ENCODE results near the gene RCN1.
"Not testable (repeated sequence)": the region's sequence is repeated elsewhere in the genome, so short reads cannot be mapped to it uniquely, and the experiment has no call there.

RCN1 gene

DNA sequence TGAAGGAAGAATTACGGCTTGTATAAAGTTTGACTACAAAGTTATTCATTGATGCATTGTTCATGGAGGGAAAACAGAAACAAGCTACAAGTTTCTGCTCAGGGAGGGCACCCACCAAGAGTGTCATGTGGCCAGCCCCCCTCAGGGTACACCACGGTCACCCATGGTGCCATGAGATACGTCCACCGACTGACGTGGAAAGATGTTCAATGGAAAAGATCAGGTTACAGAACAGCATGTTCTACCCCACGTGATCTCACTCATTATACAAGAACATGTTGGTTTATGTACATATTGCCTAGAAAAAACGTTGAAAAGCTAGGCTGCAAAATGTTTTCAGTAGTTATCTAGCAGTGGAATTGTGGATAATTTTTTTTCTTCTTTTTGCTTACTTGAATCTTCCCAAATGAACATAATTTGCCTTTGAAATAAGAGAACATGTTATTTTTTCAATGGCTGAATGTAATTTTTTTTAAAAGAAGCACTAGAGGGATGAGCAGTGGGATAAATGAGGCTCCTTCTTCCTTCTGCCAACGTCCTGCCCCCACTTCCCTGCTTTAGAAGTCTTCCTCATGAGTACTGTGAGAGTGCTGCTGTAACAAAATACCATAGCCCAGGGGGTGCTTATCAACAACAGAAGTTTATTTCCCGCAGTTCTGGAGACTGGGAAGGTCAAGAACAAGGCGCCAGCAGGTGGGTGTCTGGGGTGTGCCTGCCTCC lies 22.5 kb downstream of the RCN1 start:
- no peak for DNase-seq (ENCODE audit: low read depth)

DNA sequence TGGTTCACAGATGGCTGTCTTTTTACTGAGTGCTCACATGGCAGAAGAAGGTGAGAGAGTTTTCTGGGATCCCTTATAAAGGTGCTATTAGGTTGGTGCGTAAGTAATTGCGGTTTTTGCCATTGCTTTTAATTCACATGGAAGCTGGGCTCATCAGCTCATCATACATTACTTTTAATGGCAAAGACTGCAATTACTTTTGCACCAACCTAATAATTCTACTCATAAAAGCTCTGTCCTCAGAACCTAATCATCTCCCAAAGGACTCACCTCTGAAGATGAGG lies 23.0 kb downstream of the RCN1 start:
- DNase-seq (ENCODE audit: low read depth) = no peak

DNA sequence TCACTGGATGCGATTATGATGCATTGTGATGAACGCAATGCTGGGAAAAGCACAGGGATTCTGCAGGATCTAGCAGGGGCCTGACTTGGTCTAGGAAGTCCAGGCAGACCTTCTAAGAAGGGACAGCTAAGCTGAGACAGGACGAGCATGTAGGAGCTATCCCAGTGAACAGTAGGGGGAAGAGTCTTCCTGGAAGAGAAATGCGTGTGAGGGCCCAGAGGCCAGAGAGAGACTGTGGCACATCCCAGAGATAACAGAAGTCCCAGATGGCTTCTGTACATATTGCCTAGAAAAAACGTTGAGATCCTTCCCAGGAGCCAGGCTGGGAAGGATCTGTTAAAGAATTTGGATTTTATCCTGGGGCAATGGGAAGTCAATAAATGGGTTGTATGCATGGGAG lies 24.6 kb downstream of the RCN1 start:
- no peak for DNase-seq (ENCODE audit: low read depth)

DNA sequence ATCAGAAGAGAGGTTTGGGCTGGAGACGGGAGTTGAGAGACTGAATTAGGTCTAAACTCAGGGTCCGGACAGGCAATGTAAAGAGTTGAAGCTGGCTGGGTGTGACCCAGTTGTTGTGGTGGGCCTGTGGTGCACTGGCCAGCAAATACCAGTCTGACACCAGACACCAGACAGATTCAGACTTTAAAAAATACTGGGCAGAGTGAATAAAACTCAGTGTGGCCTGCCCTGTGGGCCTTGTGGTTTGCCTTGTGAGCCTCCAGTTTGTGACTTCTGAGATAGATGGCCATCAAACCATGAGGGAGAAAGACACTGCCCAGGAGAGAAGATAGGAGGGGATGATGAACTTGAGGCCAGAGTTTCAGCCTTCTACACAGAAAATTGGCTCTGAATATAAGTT lies 25.8 kb downstream of the RCN1 start:
- DNase-seq (ENCODE audit: low read depth) = no peak

DNA sequence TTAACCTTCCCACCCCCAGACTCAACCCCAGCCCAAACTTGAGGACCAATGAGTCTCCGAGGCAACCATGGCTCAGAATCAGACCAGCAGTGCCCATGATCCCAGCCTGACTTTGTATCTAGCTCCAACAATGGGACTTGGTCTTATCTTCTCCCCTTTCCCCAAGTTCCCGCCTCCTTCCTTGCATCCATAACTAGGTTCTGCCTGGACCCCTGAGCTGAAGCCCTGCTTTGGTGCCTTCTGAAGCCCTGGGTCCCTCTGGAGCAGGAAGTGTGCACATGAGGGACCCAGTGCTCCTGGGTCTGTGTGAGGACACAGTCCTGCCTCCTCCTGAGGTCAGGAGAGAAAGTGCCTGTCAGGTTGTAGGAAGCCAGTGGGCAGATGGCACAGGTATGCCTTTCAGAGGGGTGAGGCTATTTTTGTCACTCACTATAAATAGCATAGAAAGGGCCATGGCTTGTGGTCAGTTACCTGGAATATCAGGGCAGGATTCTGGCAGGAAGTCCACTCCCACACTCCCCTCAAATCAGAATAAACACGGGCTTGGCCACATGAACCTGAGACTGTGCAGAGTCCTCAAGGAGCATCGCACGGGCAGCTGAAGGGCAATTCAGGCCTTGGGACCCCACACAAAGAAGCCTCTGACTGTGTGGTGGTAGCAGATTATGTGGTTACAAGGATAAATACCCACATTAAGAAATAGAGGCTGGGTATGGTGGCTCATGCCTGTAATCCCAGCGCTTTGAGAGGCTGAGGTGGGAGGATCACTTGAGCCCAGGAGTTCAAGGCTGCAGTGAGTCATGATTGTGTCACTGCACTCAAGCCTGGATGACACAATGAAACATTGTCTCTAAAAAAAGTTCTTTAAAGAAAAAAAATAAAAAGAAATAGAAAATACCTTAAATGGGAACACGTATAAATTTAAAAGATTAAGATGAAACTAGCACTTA lies 27.4 kb downstream of the RCN1 start:
- DNase-seq (ENCODE audit: low read depth) = peak; percentile 38

DNA sequence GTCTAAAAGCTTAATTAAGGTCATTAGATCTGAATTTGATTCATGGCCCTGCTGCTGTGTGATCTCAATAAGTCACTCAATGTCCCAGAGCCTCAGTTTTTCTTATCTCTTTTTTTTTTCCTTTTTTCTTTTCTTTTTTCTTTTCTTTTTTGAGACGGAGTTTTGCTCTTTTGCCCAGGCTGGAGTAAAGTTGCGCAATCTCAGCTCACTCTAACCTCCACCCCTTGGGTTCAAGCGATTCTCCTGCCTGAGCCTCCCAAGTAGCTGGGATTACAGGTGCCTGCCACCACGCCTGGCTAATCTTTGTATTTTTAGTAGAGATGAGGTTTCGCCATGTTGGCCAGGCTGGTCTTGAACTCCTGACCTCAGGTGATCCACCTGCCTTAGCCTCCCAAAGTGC lies 28.3 kb downstream of the RCN1 start:
- not testable (repeated sequence) for DNase-seq (ENCODE audit: low read depth)

DNA sequence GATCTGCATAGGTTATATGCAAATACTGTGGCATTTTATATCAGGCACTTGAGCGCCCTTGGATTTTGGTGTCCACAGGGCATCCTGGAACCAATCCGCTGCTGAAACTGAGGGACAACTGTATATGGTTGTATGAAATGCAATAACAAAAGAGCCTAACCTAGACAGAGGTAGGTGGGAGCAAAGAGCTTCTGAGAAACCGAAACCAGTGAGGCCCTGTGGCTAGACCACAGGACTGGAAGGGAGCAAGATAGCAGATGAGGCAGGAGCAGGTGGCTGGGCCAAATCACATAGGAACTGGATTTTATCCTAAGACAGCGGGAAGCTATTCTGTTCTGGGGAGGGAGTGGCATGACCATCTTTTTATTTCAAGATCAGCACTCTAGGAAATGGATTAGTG lies 30.1 kb downstream of the RCN1 start:
- no peak for DNase-seq (ENCODE audit: low read depth)

DNA sequence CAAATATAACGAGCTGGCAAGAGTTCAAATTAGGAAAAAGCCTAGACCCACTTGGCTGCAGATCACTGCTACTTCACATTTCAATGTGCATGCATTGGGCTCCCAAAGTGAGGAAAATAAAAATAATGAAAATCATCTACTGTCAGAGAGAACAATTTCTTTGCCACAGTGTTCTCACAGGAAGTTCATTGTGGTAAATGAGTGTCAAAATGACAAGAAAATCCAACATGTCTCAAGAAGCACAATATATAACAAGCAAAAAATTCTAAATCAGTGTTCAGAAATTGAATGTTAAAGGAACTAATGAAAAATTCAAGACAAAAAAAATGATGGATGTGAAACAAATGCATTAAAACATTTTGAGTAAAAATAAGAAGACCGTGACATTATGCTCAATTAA lies 31.3 kb downstream of the RCN1 start:
- no peak for DNase-seq (ENCODE audit: low read depth)

DNA sequence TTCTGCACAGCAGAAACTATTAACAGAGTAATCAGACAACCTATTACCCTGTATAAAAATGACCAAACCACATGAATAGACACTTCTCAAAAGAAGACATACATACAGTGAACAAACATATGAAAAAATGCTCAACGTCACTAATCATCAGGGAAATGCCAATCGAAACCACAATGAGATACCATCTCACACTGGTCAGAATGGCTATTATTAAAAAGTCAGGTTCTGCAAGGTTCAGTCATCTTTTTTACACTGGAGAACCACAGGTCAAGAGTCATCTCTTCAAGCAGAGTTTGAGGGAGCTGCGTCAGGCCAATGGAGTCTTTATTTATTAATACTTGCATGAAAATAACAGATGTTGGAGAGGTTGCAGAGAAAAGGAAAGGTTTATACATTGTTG lies 40.4 kb downstream of the RCN1 start:
- no peak for DNase-seq (ENCODE audit: low read depth)

DNA sequence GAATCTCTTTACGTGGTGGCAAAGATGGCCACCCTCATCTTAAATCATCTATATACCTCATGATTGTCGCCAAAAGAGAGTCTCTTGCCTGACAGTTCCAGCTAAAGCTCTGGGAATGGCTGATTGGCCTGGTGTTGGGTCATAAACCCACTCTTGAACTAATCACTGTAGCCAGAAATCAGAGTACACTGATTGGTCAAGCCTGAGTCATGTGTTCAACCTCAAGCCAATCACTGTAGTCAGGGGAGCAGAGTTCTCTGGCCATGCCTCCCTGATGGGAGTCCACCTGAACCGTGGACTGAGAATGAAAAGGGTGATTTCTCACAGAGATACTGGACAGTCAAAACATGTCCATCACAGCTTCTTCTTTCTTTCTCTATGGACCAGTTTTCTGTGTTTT lies 45.8 kb downstream of the RCN1 start:
- DNase-seq (ENCODE audit: low read depth) = no peak

DNA sequence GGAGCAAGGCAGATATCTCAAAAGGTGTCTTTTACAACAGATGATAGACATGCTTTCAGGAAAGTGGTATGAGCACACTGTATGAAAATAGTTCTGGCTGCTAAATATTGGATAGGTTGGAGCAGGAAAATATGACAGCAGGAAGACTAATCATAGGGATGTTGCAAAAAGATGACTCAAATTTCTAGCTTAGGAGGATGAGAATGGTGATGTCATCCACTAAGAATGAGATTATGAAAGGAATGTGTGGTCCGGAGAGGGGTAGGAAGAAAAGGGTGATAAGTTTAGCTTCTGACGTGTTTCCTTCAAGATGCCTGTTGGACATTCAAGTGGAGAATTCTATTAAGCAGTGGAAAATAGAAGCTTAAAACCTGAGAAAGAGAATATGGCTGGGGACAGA lies 46.4 kb downstream of the RCN1 start:
- DNase-seq (ENCODE audit: low read depth) = peak; percentile 92

DNA sequence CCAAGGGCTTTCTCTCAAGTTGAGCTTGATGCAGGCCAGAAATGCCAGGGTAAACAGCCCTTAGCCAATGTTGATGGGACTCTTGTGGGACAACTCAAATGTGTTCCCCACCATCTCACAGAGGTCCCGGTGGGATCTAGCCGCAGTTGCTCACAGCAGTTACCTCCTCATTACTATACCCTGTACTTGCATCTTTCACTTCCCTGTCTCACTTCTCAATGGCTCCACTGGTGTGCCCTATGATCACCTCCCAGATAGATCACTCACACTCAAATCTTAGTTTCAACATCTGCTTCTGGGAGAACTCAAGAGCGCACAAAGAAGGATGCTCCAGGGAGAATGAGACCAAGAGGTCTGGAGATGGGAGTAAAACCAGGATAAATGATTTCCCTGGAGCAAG lies 47.0 kb downstream of the RCN1 start:
- no peak for DNase-seq (ENCODE audit: low read depth)

DNA sequence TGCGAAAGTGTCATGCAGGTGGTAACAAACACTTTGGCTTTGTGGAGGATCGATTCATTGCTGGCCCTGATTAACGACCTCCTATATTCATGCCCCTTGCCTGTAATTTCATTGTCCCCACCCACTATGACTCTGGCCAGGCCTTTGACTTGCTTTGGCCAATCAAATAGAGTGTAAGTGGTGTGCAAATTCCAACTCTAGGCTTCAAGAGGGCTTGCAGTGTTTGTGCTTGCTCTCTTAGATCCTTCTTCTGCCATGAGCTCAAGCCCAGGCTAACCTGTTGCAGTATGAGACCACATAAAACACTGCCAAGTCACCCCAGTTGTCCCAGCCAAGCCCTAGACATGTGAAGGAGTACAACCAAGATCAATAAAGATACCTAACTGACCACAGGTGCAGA lies 48.0 kb downstream of the RCN1 start:
- no peak for DNase-seq (ENCODE audit: low read depth)

DNA sequence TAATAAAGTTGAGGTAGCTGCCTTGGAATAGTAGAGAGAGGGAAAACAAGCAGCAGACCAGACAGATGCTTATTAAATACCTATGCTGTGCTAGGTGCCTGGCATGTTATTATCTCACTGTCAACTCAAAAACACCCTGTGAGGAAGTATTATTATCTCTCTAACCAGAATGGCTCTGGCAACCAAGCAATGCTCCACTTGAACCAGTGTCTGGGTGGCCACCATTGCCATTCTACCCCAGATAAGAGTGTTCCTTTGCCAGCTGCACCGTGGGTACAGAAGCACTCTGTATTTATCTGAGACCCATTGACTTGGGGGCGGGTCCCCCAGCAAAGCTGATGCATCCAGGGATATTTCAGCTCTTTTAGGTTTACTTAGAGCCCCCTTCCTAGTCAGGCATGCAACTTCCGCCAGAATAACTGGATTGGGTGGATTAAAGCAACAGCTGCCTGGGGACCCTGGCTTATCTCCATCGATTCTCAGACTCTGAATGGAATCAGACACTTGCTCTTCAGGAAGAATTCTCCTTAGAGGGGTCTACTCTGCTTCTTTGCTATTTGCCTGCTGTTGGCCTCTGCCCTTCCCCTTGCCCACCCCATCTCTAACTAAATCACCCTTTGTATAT lies 49.1 kb downstream of the RCN1 start:
- no peak for DNase-seq (ENCODE audit: low read depth)

DNA sequence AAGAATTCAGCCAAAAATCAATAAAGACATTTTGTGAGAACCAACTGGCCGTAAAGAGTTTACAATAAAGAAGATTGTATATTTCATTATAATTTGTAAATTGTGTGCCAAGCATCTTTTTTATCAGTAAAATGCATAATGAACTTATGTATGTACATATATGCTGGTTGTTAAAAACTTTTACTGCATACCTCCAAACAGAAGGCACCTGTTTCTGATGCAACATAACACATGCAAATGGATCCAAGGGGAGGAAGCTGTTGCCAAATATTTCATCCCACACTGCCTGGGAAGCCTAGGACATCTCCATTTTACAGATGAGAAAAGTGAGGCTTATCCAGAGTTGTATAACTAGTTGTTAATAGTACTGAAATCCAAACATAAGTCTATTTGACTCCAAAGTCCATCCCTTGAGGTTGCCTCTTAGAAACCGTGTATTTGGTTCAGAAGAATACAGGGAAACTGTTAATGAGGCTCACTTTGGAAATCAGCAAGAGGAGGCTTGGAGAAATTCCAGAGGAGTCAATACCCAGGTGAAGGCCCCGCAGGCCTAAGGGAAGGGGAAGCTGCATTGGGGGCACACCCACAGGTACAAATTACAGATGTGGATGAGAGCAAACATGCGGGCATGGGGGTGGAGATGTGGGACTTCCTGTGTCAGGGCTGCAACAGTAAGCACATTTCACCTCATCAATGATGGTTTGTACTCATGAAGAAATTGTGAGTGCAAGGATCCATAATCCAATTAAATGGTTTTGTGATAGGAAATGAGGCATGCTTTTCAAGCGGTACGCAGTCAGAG lies 51.1 kb downstream of the RCN1 start:
- DNase-seq (ENCODE audit: low read depth) = no peak

DNA sequence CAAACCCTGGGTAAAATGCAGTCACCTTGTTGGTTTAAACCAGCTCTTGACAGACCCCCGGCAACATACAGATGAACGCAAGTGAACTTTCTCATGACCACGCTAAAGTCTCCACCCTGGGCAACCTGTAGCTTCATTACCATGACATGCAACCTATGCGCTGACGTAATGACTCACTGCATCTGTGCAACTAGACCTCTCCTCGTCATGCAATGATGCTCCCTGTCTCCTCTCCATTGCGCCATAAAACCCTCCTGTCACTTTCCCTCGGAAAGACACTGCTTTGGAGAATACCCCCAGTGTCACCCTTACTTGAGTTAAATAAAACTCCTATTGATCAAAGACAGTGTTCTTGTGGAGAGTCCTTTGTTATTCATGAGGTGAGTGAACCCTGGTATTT lies 52.5 kb downstream of the RCN1 start:
- no peak for DNase-seq (ENCODE audit: low read depth)

DNA sequence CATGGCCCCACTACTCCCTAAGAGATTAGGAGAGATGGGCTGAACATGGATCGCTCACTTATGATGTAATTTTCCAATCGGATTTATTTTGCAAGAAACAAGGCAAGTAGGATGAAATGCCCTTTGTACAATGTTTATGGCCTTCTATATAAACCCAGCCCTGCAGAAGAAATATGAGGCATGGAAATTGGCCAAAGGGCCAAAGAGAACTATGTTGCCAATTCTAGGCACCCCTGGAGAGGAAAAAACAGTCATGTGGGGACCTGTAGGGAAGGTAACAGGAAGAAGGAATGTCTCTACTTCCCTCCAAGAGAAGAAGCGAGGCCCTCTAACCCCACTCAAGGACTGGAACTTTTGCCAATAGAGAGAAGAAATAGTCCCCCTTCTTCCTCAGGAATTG lies 54.4 kb downstream of the RCN1 start:
- DNase-seq (ENCODE audit: low read depth) = no peak

DNA sequence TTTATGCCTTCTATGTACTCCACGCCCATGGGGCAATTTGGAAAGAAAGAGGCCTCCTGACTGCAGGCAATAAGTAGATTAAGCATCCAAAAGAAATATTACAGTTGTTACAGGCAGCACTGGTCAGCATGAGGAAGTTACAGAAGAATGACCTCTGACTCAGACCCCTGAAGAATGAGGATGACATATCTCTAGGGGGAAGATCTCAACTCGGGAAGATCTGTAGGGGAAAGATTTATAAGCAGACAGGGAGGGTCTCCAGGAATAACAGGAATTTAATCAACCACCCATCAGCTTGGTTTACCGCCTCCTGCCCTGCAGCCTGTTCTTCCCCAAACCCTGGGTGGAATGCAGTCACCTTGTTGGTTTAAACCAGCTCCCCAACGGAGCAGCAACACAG lies 58.0 kb downstream of the RCN1 start:
- peak; percentile 4 for DNase-seq (ENCODE audit: low read depth)

DNA sequence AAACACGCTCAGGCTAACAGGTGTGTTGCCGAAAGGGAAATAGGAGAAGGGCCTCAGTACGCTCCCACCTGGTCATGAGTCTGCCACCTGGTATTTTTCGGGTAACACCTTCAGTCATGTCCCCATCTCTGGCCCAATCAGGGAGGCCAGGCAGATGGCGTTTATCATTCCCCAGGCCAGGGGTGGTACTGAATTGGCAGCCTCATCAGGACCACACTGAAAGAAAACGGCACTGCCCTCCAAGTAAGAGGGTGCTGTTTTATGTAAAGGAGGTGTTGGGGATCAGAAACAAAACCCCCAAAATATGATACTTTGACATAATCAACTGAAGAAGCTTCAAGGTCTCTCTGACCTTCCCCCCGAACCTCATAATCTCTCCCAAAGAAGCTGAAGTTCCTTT lies 58.9 kb downstream of the RCN1 start:
- no peak for DNase-seq (ENCODE audit: low read depth)

DNA sequence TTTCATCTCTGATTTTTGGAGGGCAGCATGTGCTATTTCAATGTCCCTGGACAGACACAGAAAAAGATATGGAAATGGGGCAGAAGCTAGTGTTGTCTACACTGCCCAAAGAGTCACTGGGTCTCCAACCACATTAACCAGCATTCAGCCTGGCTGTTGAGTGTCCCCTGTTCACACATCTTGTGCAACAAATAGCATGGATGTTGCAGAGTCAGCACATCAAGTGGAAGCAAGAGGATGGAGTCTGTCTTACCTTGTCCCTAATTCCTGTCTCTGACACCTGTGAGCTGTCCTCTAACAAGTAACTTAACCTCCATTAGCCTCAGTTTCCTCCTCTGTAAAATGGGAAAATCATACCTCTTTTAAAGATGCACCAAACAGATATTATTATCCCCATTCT lies 60.2 kb downstream of the RCN1 start:
- DNase-seq (ENCODE audit: low read depth) = no peak

DNA sequence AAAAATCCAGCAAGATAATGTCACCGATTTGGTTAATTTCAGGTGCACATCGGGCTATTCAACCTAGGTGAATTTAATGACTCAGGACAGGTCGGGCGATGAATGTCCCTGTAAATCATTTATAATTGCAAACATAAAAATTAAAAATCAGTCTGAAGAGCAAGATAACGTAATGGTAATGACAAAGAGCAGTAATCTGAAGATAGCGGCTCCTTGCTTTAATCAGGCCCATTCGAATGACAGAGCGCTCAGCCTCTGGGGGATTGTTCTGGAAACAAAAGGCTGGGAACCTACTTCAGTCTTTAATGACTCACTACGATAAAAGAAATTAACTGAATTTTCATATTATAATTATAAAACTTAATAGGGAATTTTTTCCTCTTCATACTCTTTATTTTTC lies 61.3 kb downstream of the RCN1 start:
- no peak for DNase-seq (ENCODE audit: low read depth)

DNA sequence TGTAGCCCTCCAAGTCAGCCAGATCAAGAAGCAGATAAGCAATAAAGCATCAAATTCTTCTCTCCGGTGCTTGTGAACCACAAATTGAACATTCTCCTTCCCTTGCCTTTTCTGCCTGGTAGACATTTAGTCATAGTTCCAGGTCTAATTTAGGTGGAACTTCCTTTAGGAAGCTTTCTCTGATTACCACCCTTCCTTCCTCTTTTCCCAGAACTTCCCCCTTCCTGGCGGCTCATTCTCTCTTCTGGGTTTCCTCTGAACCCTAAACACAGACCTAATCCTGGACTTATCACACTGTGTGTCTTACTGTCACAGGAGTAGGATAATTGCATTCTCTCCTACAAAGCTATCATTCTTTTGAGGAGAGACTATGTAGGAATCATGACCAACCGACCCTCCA lies 61.9 kb downstream of the RCN1 start:
- DNase-seq (ENCODE audit: low read depth) = no peak

DNA sequence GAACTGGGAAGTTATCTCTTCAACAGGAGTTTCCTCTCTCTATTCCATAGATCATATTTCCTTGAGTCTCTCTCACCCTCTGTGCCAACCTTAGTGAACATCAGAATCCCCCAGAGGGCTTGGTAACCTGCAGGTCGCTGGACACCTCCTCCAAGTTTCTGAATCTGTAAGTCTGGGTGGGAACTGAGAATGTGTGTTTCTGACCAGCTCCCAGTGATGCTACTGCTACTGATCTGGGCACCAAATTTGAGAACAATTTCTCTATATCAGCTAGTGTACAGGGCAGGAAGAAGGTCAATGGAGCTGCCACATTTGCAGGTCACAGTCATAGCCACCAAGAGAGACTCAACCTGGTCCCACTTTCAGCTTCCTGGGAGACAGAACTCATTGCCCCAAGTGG lies 62.9 kb downstream of the RCN1 start:
- no peak for DNase-seq (ENCODE audit: low read depth)

Measured in HS-27A (cell line).